ENCODE results near the gene KSR1. TPM values are rescaled to one million over a fixed set of nuclear protein-coding genes. Genes with fewer than 3 reads are reported as not detected.

Gene KSR1
- total RNA-seq, 1 donor from 2014 or later, result 90.2 TPM

DNA sequence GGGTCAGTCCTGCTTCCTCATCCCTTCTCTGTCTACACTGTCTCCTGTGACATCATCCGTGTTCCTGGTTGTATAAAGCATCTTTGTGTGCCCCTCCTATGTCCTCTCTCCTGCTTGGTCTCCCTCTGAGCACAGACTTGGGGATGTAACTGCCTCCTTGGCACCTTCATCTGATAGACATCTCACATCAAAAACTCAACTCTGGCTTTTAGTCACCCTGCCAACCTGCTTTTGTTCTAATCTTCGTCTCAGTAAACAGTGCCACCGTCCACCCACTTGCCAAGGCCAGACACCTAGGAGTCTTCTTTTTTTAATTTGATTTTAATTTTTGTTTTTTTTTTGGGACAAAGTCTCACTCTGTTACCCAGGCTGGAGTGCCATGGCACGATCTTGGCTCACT, 16.9 kb upstream of the KSR1 start:
- H3K27me3 Mint-ChIP-seq (ENCODE audit: low read depth, unreplicated experiment), result peaks cover 13% of the 10 kb centered on the region
- FAIRE-seq, result no peak

DNA sequence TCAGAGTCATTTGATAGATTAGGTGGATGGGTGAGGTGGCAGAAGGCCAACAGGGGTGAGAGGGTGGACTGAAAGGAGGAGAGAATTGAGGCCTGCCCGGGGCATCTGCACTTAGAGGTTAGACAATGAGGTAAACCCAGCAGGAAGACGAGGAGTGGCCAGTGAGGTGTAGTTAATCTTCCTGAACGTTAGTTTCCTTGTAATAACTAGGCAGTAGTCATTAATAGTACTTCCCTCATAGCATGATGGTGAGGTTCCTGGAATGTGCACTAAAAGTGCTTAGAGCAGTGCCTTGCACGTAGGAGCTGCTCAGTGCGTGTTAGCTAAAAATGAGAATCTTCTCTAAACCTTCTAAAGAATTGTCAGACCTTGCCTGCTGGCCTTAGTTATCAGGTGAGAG, 13.5 kb upstream of the KSR1 start:
- H3K4me3 ChIP-seq (ENCODE audit: insufficient read depth, low read depth, low read length), result no peak overlapping the region
- H3K27ac ChIP-seq (ENCODE audit: low read depth, low read length), result no peak overlapping the region
- Mint-ChIP-seq H3K36me3 (ENCODE audit: low read depth, unreplicated experiment) (peaks cover 3% of the 10 kb centered on the region), H3K4me1 (ENCODE audit: low read depth, unreplicated experiment) (peaks cover 6% of the 10 kb centered on the region), H3K4me3 (ENCODE audit: unreplicated experiment) (no peak overlapping the region), H3K27ac (ENCODE audit: unreplicated experiment) (no peak overlapping the region), H3K9me3 (ENCODE audit: unreplicated experiment) (peaks cover 2% of the 10 kb centered on the region), H3K27me3 (ENCODE audit: low read depth, unreplicated experiment) (peaks cover 12% of the 10 kb centered on the region)
- TF ChIP-seq, protein P1, sequence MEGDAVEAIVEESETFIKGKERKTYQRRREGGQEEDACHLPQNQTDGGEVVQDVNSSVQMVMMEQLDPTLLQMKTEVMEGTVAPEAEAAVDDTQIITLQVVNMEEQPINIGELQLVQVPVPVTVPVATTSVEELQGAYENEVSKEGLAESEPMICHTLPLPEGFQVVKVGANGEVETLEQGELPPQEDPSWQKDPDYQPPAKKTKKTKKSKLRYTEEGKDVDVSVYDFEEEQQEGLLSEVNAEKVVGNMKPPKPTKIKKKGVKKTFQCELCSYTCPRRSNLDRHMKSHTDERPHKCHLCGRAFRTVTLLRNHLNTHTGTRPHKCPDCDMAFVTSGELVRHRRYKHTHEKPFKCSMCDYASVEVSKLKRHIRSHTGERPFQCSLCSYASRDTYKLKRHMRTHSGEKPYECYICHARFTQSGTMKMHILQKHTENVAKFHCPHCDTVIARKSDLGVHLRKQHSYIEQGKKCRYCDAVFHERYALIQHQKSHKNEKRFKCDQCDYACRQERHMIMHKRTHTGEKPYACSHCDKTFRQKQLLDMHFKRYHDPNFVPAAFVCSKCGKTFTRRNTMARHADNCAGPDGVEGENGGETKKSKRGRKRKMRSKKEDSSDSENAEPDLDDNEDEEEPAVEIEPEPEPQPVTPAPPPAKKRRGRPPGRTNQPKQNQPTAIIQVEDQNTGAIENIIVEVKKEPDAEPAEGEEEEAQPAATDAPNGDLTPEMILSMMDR (IDR thresholded peaks at IDR 0.05; ENCODE audit: insufficient read depth, low read depth, low read length), result no peak
- TF ChIP-seq EZH2 (IDR thresholded peaks at IDR 0.05; ENCODE audit: insufficient read depth, low read length), result no peak
- no peak overlapping the region for H2AFZ ChIP-seq (ENCODE audit: low read depth, low read length)
- no peak overlapping the region for H3K9ac ChIP-seq (ENCODE audit: low read length)
- peaks cover 6% of the 10 kb centered on the region for H3K27me3 ChIP-seq (ENCODE audit: insufficient read depth, low read length)
- no peaks in the 10 kb centered on the region for H3K36me3 ChIP-seq (ENCODE audit: insufficient read depth, low read length)
- H3K4me2 ChIP-seq (ENCODE audit: low read length), result no peak overlapping the region
- DNase-seq (ENCODE audit: low read depth), result peak; percentile 48
- no peaks in the 10 kb centered on the region for H3K9me3 ChIP-seq (ENCODE audit: insufficient read depth, low read depth, low read length)
- no peak for FAIRE-seq
- H3K79me2 ChIP-seq (ENCODE audit: insufficient read depth, low read length), result no peaks in the 10 kb centered on the region
- H4K20me1 ChIP-seq (ENCODE audit: insufficient read depth, low read length), result no peaks in the 10 kb centered on the region
- peaks cover 18% of the 10 kb centered on the region for H3K4me1 ChIP-seq (ENCODE audit: insufficient read depth, low read length)

More for the DNA sequence above, 16.9 kb upstream of the KSR1 start:
- H3K4me1 ChIP-seq (ENCODE audit: insufficient read depth, low read length), result no peaks in the 10 kb centered on the region
- H3K9ac ChIP-seq (ENCODE audit: low read length), result no peak overlapping the region
- H2AFZ ChIP-seq (ENCODE audit: low read depth, low read length), result no peak overlapping the region
- peaks cover 3% of the 10 kb centered on the region for H3K36me3 Mint-ChIP-seq (ENCODE audit: low read depth, unreplicated experiment)
- no peak overlapping the region for H3K4me2 ChIP-seq (ENCODE audit: low read length)
- DNase-seq (ENCODE audit: low read depth), result no peak
- no peak overlapping the region for H3K27ac ChIP-seq (ENCODE audit: low read depth, low read length)
- no peaks in the 10 kb centered on the region for H3K9me3 ChIP-seq (ENCODE audit: insufficient read depth, low read depth, low read length)
- H3K4me1 Mint-ChIP-seq (ENCODE audit: low read depth, unreplicated experiment), result no peaks in the 10 kb centered on the region
- H4K20me1 ChIP-seq (ENCODE audit: insufficient read depth, low read length), result no peaks in the 10 kb centered on the region
- H3K4me3 Mint-ChIP-seq (ENCODE audit: unreplicated experiment), result no peak overlapping the region
- H3K9me3 Mint-ChIP-seq (ENCODE audit: unreplicated experiment), result peaks cover 2% of the 10 kb centered on the region
- no peaks in the 10 kb centered on the region for H3K79me2 ChIP-seq (ENCODE audit: insufficient read depth, low read length)
- H3K27me3 ChIP-seq (ENCODE audit: insufficient read depth, low read length), result peaks cover 3% of the 10 kb centered on the region
- peak overlapping the region; percentile 4 for H3K27ac Mint-ChIP-seq (ENCODE audit: unreplicated experiment)
- no peak for TF ChIP-seq EZH2 (IDR thresholded peaks at IDR 0.05; ENCODE audit: insufficient read depth, low read length)
- TF ChIP-seq, protein P1 (IDR thresholded peaks at IDR 0.05; ENCODE audit: insufficient read depth, low read depth, low read length), result no peak
- H3K36me3 ChIP-seq (ENCODE audit: insufficient read depth, low read length), result no peaks in the 10 kb centered on the region
- H3K4me3 ChIP-seq (ENCODE audit: insufficient read depth, low read depth, low read length), result no peak overlapping the region

DNA sequence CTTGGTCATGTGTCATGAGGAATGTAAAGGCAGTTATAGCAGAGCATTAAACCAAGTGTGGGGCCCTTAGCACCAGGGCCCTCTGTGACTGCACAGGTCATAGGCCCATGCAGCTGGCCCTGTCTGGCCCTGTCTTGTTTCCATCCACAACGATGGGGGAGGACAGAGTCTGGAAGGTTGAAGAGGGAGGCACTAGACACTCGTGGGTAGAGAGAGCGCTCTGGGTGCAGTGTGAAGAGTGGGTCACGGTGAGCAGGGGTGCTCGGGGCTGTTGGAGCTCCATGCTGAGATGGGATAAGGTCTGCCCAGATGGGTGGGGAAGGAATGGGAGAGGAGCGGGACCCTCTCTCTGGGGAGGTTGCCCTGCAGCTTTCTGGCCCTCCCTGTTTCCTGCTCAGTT, 12.8 kb upstream of the KSR1 start:
- no peak overlapping the region for H3K4me3 Mint-ChIP-seq (ENCODE audit: unreplicated experiment)
- H3K79me2 ChIP-seq (ENCODE audit: insufficient read depth, low read length), result no peaks in the 10 kb centered on the region
- H3K9me3 Mint-ChIP-seq (ENCODE audit: unreplicated experiment), result peaks cover 2% of the 10 kb centered on the region
- H4K20me1 ChIP-seq (ENCODE audit: insufficient read depth, low read length), result no peaks in the 10 kb centered on the region
- peaks cover 3% of the 10 kb centered on the region for H3K27me3 ChIP-seq (ENCODE audit: insufficient read depth, low read length)
- H3K4me1 ChIP-seq (ENCODE audit: insufficient read depth, low read length), result peaks cover 22% of the 10 kb centered on the region
- H3K4me3 ChIP-seq (ENCODE audit: insufficient read depth, low read depth, low read length), result no peak overlapping the region
- no peak overlapping the region for H3K9ac ChIP-seq (ENCODE audit: low read length)
- FAIRE-seq, result no peak
- no peak overlapping the region for H2AFZ ChIP-seq (ENCODE audit: low read depth, low read length)
- H3K9me3 ChIP-seq (ENCODE audit: insufficient read depth, low read depth, low read length), result no peaks in the 10 kb centered on the region
- H3K4me1 Mint-ChIP-seq (ENCODE audit: low read depth, unreplicated experiment), result peaks cover 9% of the 10 kb centered on the region
- peaks cover 3% of the 10 kb centered on the region for H3K36me3 Mint-ChIP-seq (ENCODE audit: low read depth, unreplicated experiment)
- no peak overlapping the region for H3K27ac ChIP-seq (ENCODE audit: low read depth, low read length)
- DNase-seq (ENCODE audit: low read depth), result no peak
- H3K27me3 Mint-ChIP-seq (ENCODE audit: low read depth, unreplicated experiment), result peaks cover 12% of the 10 kb centered on the region
- no peaks in the 10 kb centered on the region for H3K36me3 ChIP-seq (ENCODE audit: insufficient read depth, low read length)
- no peak overlapping the region for H3K27ac Mint-ChIP-seq (ENCODE audit: unreplicated experiment)
- TF ChIP-seq, protein P1 (IDR thresholded peaks at IDR 0.05; ENCODE audit: insufficient read depth, low read depth, low read length), result no peak
- no peak for TF ChIP-seq EZH2 (IDR thresholded peaks at IDR 0.05; ENCODE audit: insufficient read depth, low read length)
- no peak overlapping the region for H3K4me2 ChIP-seq (ENCODE audit: low read length)
